GM12891 (cell line): ENCODE measurements around the gene CACNA1H.

Experiments used
- POLR2A ChIP-seq: IDR thresholded peaks from 2 replicates; pipeline ENCODE4 v1.6.1; 2011; ENCODE audit warnings: low read depth, low read length, control low read depth
- POLR2AphosphoS5 ChIP-seq: IDR thresholded peaks from 2 replicates; pipeline ENCODE4 v1.6.1; 2011; ENCODE audit warnings: low read depth, low read length, control low read depth
- POU2F2 ChIP-seq: IDR thresholded peaks from 2 replicates; pipeline ENCODE4 v1.6.1; 2011; ENCODE audit warnings: low read depth, mild to moderate bottlenecking, control low read depth, low read length, moderate library complexity
- SPI1 ChIP-seq: IDR thresholded peaks from 2 replicates; pipeline ENCODE4 v1.6.1; 2011; ENCODE audit warnings: low read depth, low read length, control low read depth
- TAF1 ChIP-seq: IDR thresholded peaks from 2 replicates; pipeline ENCODE4 v1.6.1; 2011; ENCODE audit warnings: low read depth, low read length, control low read depth

- TF ChIP-seq POLR2A = no peak
- no peak for TF ChIP-seq TAF1
- TF ChIP-seq POLR2AphosphoS5 = no peak
- no peak for TF ChIP-seq SPI1
- no peak for TF ChIP-seq POU2F2
These were observed 4.2 kb downstream of the CACNA1H start for GRCh38 chr16:1156983-1157638.
